GM20431 (cell line): Measurements from ENCODE around the gene RHNO1.

Experiments
- in situ Hi-C: fragments of 300-500 bp; cut with MseI, MboI; formaldehyde crosslinking; loops from one replicate; pipeline ENCODE4 v1.15.0; 2020; ENCODE audit warnings: low sequenced_read_pairs; ENCODE audit not compliant: unreplicated experiment

RHNO1 gene

GRCh38 chr12:2895511-2895910 is 18.5 kb downstream of the RHNO1 start:
- in situ Hi-C loops, result no loop called here

DNA sequence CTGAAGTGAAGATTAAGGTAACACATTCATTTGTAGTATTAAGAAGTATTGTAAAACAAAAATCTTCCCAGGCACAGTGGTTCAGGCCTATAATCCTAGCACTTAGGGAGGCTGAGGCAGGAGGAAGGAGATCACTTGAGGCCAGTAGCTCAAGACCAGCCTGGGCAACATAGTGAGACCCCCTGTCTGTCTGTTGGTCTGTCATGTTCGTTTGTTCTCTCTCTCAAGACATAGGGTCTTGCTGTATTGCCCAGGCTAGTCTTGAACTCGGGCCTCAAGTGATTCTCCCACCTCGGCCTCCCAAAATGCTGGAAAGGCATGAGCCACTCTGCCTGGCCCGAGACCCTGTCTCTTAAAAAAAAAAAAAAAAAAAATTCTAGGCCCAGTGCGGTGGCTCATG is 20.4 kb downstream of the RHNO1 start:
- in situ Hi-C loops, result no loop called here

DNA sequence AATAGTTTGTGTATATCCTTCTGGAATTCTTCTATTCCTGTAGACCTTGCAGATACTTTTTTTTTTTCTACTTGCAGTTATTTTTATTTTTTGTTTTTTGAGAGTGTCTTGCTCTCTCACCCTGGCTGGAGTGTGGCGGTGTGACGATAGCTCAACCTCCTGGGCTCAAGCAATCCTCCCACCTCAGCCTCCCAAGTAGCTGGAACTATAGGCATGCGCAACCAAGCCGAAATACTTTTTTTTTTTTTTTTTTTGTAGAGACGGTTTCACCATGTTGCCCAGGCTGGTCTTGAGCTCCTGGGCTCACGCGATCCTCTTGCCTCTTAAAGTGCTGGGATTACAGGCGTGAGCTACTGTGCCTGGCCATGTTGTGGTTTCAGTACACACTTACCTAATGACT is 23.6 kb downstream of the RHNO1 start:
- in situ Hi-C loops, result no loop called here

DNA sequence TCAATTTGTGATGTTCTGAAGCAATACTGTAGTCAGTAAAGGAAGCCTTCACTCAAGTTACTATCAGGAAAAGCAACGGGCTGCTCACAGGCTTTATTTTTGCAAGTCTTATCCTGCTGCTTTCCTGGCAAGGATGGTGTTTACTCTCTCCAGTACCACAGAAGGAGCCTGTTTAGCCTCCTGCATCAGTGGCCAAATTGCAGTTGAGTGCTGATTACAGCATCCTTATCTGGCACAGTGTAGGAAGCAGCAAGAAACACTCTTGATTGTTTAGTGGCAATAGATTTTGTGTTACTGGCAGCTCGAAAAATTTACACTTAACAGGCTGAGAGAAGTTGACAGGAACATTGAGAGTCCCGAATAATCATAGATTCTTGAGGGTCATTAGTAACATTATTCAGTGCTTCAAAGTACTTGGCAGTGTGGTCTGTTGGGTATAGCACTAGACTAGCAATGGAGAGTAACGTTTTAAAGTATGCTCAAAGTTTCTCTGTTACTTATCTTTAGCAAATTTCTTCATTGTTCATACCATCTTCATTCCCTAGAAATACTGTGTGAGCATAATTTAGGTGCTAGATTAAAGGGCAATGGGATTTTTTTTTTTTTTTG is 25.4 kb downstream of the RHNO1 start:
- in situ Hi-C loops, result no loop called here

DNA sequence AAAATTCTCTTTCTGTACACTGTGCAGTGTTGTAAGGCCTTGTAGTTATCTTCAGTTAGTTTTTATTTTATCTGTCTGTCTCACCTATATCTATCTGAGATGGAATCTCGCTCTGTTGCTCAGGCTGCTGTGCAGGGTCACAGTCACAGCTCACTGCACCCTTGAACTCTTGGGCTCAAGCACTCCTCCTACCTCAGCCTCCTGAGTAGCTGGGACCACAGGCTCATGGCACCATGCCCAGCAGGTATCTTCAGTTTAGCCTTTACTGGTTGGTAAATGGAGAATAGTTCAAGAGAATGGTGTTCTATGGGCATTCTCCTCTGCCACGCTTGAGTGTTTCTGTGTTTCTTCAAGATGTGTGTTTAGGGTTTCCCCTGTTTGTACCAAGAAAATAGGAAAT is 27.2 kb downstream of the RHNO1 start:
- in situ Hi-C loops, result no loop called here

GRCh38 chr12:2912216-2912575 is 35.2 kb downstream of the RHNO1 start:
- in situ Hi-C loops, result no loop called here

DNA sequence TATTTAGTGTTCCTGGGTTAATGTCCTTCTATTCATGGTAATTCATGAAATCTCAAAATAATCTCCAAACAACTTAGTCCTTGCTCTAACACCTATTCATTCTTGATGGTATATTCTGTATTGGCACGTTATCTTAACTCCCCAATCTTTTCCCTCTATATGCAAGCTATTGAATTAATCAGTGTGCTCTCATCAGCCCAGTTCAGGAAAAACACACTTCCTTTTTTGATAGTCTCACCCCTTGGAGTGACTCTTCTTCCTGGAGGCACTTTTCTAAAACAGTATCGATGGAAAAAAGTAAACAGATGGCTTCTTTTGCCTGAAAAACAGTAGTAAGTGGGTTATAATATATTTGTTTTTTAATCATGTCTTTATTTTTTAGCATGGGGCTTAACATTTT is 42.2 kb downstream of the RHNO1 start:
- in situ Hi-C loops, result no loop called here

GRCh38 chr12:2922329-2922728 is 45.3 kb downstream of the RHNO1 start:
- in situ Hi-C loops, result no loop called here

DNA sequence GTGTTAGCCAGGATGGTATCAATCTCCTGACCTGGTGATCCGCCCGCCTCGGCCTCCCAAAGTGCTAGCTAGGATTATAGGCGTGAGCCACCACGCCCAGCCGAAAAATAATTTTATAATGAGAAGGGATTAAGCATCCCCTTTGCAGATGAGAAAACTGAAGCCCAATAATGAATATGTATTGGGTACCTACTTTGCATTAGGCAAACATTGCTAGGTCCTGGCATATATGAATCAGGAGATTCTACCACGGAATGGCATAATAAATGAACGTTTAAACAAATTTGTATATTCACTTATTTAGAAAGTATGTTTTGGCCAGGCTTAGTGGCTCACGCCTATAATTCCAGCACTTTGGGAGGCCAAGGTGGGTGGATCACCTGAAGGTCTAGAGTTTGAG is 46.0 kb downstream of the RHNO1 start:
- in situ Hi-C loops, result no loop called here

- in situ Hi-C loops, result no loop called here
Observed at GRCh38 chr12:2924019-2924418, 47.0 kb downstream of the RHNO1 start.

DNA sequence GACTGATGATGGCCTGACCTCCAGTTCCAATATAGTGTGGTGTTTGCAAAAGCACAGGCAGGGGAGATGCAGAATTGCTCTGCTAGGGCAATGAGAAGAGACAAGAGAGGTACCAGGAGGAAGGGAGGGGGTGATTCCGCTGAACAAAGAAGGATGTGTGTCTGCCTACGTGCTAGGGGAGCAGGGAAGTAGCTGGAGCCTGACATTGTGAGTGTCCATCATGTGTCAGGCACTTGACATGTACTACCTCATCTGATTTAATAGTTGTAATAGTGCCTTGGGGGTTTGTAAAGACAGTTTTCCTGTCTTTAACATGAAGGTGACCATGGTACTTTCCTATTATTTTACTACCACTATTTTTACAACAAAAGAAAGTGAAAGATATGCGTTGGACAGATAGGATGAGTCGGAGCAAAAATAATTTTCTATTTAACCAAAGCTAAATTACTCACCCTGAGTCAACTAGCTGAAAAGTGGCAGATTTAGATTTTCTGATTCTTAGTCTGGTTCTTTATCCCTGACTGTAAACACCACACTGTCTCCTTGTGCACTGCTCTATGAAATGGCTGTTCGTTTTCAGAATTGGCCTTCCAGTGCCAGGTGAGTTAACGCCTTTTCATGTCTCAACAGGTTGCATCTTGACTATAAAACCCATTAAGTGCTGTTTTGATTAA is 48.4 kb downstream of the RHNO1 start:
- in situ Hi-C loops, result no loop called here

DNA sequence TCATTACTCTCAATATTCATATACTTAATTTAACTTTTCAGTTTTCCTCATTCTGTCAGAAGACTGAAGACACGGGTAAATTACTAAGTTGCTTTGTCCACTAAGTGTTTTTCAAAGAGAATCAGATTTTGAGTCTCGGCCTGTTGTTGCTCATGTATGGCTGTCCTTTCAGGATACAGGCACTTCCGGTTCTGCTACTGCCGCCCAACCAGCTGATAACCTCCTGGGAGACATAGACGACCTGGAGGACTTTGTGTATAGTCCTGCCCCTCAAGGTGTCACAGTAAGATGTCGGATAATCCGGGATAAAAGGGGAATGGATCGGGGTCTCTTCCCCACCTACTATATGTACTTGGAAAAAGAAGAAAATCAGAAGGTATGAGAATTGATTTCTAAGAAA is 53.8 kb downstream of the RHNO1 start:
- in situ Hi-C loops, result no loop called here

DNA sequence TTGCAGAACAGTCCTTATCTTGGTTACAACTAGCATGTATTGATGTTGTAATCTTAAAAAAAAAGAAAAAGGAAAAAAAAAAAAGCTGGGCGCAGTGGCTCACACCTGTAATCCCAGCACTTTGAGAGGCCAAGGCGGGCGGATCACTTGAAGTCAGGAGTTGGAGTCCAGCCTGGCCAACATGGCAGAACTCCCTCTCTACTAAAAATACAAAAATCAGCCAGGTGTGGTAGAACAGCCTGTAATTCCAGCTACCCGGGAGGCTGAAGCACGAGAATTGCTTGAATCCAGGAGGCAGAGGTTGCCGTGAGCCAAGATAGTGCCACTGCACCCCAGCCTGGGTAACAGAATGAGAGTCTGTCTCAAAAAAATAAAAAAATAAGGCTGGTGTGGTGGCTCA is 56.6 kb downstream of the RHNO1 start:
- in situ Hi-C loops, result no loop called here

DNA sequence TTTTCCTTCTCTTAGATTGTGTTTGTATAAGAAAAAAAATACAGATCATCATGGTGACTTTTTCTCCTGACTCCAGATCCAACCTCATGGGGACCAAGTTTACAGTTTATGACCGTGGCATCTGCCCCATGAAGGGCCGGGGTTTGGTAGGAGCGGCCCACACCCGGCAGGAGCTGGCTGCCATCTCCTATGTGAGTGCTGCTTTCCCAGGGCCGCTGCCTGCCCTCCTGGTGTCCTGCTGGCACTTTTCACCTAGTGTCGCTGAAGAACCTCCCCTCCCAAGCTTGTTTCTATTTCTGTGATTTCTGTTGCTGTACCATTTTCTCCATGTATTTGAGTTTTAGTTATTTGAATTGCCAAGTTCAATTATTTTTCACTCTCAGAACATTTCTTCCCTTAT is 57.3 kb downstream of the RHNO1 start:
- in situ Hi-C loops, result no loop called here

- in situ Hi-C loops, result no loop called here
Observed at GRCh38 chr12:2936301-2936700, 59.3 kb downstream of the RHNO1 start.

- in situ Hi-C loops, result no loop called here
Observed at GRCh38 chr12:2937500-2937899, 60.5 kb downstream of the RHNO1 start.
